GM23248 (cell line): Measurements from ENCODE around the gene MYO1H. TPM values are rescaled to one million over a fixed set of nuclear protein-coding genes. Genes with fewer than 3 reads are reported as not detected.
"Not testable (repeated sequence)": the region's sequence is repeated elsewhere in the genome, so short reads cannot be mapped to it uniquely, and the experiment has no call there.

Experiments
- DNase-seq: peaks from one replicate; pipeline ENCODE4 v3.0.0-alpha.2; 2015
- H2AFZ ChIP-seq: fragments of 200-600 bp; sonication (generic); 2 replicates; pipeline ENCODE4 v1.6.1; 2016; ENCODE audit warnings: antibody characterized with exemption
- H3F3A ChIP-seq: fragments of 200-600 bp; sonication (generic); 2 replicates; pipeline ENCODE4 v1.6.1; 2016; ENCODE audit warnings: mild to moderate bottlenecking, antibody characterized with exemption, mixed run types; ENCODE audit not compliant: insufficient read depth
- H3K27ac ChIP-seq: fragments of 200-600 bp; sonication (generic); 2 replicates; pipeline ENCODE4 v1.5.1; 2016; ENCODE audit warnings: mild to moderate bottlenecking
- H3K27me3 ChIP-seq: fragments of 200-600 bp; sonication (generic); replicated peaks from 2 replicates; pipeline ENCODE4 v1.6.1; 2016; ENCODE audit warnings: mild to moderate bottlenecking; ENCODE audit not compliant: insufficient read depth
- H3K36me3 ChIP-seq: fragments of 200-600 bp; sonication (generic); 2 replicates; pipeline ENCODE4 v1.6.1; 2016; ENCODE audit warnings: low read depth, mild to moderate bottlenecking
- H3K4me1 ChIP-seq: fragments of 200-600 bp; sonication (generic); 2 replicates; pipeline ENCODE4 v1.6.1; 2016; ENCODE audit warnings: mild to moderate bottlenecking; ENCODE audit not compliant: insufficient read depth
- H3K4me2 ChIP-seq: fragments of 200-600 bp; sonication (generic); one replicate; pipeline ENCODE4 v1.6.1; 2016; ENCODE audit warnings: mild to moderate bottlenecking; ENCODE audit not compliant: unreplicated experiment
- H3K4me3 ChIP-seq: fragments of 200-600 bp; sonication (generic); 2 replicates; pipeline ENCODE4 v1.5.1; 2016; ENCODE audit warnings: mild to moderate bottlenecking
- H3K79me2 ChIP-seq: fragments of 200-600 bp; sonication (generic); 2 replicates; pipeline ENCODE4 v1.6.1; 2016; ENCODE audit warnings: mild to moderate bottlenecking; ENCODE audit not compliant: insufficient read depth
- H3K9ac ChIP-seq: fragments of 200-600 bp; sonication (generic); 2 replicates; pipeline ENCODE4 v1.6.1; 2016; ENCODE audit warnings: mild to moderate bottlenecking
- H3K9me2 ChIP-seq: fragments of 200-600 bp; sonication (generic); 2 replicates; pipeline ENCODE4 v1.6.1; 2016; ENCODE audit warnings: mixed run types, mild to moderate bottlenecking, moderate library complexity; ENCODE audit not compliant: insufficient read depth
- H3K9me3 ChIP-seq: fragments of 200-600 bp; sonication (generic); one replicate; pipeline ENCODE4 v1.6.1; 2017; ENCODE audit warnings: low read depth
- H4K20me1 ChIP-seq: fragments of 200-600 bp; sonication (generic); 2 replicates; pipeline ENCODE4 v1.6.0; 2016; ENCODE audit not compliant: insufficient read depth
- EZH2 ChIP-seq: fragments of 200-600 bp; sonication (generic); IDR thresholded peaks from 2 replicates; pipeline ENCODE4 v1.6.1; 2018; ENCODE audit warnings: antibody characterized with exemption, mild to moderate bottlenecking; ENCODE audit not compliant: insufficient read depth, poor library complexity, severe bottlenecking
- EZH2phosphoT487 ChIP-seq: fragments of 200-600 bp; sonication (generic); IDR thresholded peaks from 2 replicates; pipeline ENCODE4 v1.6.1; 2018; ENCODE audit warnings: antibody characterized with exemption, moderate library complexity, mild to moderate bottlenecking, low read depth; ENCODE audit not compliant: insufficient read depth
- WGBS, 2 experiments: methylation state at CpG; one replicate each; pipeline ENCODE4 v1.1.6; 2015 to 2017; ENCODE audit warnings: low lambda C conversion rate in 2 of 2, low coverage in 1 of 2; ENCODE audit errors: missing lambda C conversion rate in 2 of 2; 5-methylcytosine and 5-hydroxymethylcytosine counted together
- in situ Hi-C: fragments of 300-500 bp; cut with MboI; formaldehyde crosslinking; loops from 2 replicates; pipeline ENCODE4 v1.15.0; 2020
- polyA plus RNA-seq: library from polyadenylated mRNA; unstranded; fragments of >200 nt; fragmentation: Nextera tagmentation; extraction: Ambion mirVana; gene quantifications from 2 replicates; pipeline ENCODE4 v1.2.1, GENCODE V29; 2016
- total RNA-seq: library from RNA; depleted of rRNA; stranded (reverse); fragments of >200 nt; shearing (Covaris generic); gene quantifications from 2 replicates; pipeline ENCODE4 v1.2.3, GENCODE V29; 2014

Gene MYO1H
- total and polyA plus RNA-seq, 2 experiments from 2014 or later: not detected

DNA sequence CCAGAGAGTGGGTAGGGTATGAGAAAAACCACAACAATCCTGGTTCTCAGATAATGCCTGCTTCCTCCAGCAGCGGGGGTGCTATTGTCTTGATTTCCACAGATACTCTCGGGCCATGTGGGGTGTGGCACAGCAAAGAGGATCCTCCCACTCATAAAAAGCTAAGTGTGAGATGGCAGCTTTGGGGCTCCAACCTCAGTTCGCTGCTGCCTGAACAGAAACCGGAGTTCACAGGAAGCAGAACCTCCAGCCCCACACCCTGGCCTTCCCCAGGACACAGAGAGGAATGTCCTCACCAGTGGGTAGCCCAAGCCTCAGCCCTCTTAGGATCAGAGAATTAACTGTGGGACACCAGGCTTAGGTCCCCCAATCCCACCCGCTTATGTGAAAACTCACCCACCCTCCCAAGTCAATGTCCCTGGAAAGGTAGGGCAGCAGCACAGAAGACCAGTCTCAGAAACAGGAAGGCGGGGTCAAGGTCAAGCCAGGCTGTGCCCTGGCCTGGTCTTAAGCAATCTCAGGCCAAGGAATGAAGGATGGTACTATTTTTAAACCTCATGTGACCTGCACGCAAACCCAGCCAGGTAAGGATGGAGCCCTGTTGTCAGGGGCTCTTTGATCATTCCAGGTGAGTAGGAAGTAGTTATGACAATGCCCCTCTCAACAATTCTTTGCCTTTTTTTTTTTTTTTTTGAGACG lies 120.4 kb downstream of the MYO1H start:
- peak; percentile 75 for DNase-seq
- Histone ChIP-seq H4K20me1 (no peaks in the 10 kb centered on the region), H3K9me2 (no peaks in the 10 kb centered on the region), H3K36me3 (peaks cover 29% of the 10 kb centered on the region), H3K79me2 (peaks cover 96% of the 10 kb centered on the region), H3K4me2 (peak overlapping the region; percentile 43), H3F3A (peaks cover 44% of the 10 kb centered on the region), H3K27me3 (no peaks in the 10 kb centered on the region), H3K27ac (peak overlapping the region; percentile 70), H3K9ac (peak overlapping the region; percentile 54), H3K4me3 (no peak overlapping the region), H3K9me3 (no peaks in the 10 kb centered on the region), H3K4me1 (peaks cover 63% of the 10 kb centered on the region), H2AFZ (no peak overlapping the region)
- no peak for TF ChIP-seq EZH2phosphoT487
- no peak for TF ChIP-seq EZH2
- WGBS, 2 experiments: 48 to 55% methylated on average over 7 to 8 of the region's 8 CpGs
- in situ Hi-C loops: no loop called here

DNA sequence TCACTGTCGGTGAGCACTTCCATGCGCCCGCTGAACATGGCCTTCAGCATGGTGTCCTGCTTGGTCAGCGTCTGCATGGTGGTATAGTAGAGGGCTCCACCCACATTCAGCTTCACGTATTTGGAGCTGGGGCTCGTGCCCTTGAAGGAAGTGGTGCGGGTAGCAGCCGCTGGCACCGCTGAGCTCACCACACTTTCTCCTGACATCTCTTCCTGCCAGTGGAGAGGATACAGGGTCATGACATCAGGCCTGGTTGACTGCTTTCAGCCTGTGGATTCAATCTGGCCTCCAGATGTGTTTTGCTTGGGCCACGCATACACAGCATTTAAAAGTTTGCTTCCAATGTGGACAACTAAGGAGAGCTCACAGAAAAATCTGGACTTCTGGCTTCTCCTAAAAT lies 121.8 kb downstream of the MYO1H start:
- H4K20me1 ChIP-seq: no peaks in the 10 kb centered on the region
- no peaks in the 10 kb centered on the region for H3K9me3 ChIP-seq
- peaks cover 28% of the 10 kb centered on the region for H3K36me3 ChIP-seq
- in situ Hi-C loops: no loop called here
- H3K4me2 ChIP-seq: peak overlapping the region; percentile 14
- peak overlapping the region; percentile 6; the same call in 1 of the 2 replicates for H3K9ac ChIP-seq
- H3K4me1 ChIP-seq: peaks cover 53% of the 10 kb centered on the region
- peaks cover 100% of the 10 kb centered on the region for H3K79me2 ChIP-seq
- no peak overlapping the region for H2AFZ ChIP-seq
- 44 to 48% methylated on average over 10 of the region's 10 CpGs for WGBS, 2 experiments
- peak; percentile 65 for DNase-seq
- no peak for TF ChIP-seq EZH2phosphoT487
- H3F3A ChIP-seq: peaks cover 33% of the 10 kb centered on the region
- H3K9me2 ChIP-seq: no peaks in the 10 kb centered on the region
- H3K4me3 ChIP-seq: no peak overlapping the region
- H3K27me3 ChIP-seq: no peaks in the 10 kb centered on the region
- peak overlapping the region; percentile 46 for H3K27ac ChIP-seq

DNA sequence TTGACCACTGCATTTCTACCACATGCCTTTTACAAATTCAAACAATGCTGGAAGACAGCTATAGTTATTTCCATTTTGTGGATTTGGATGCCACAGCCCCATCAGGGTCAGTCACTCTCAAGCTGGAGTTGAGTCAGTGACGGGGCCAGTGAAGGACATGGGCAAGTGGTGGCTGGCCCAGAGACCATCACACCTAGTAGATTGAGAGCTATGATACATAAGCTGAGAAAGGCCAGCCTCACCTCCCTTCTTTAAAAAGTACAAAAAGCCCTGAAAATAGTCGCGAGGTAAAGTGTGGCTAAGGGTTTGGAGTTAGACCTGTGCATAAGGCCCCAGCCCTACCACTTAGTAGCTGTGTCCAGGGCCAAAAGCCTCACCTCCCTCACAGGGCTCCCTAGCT lies 125.3 kb downstream of the MYO1H start:
- H3K4me3 ChIP-seq: no peak overlapping the region
- in situ Hi-C loops: no loop called here
- H3K79me2 ChIP-seq: peaks cover 99% of the 10 kb centered on the region
- H3K9ac ChIP-seq: no peak overlapping the region
- H3K27ac ChIP-seq: peak overlapping the region; percentile 20
- no peak overlapping the region for H2AFZ ChIP-seq
- no peaks in the 10 kb centered on the region for H4K20me1 ChIP-seq
- peaks cover 17% of the 10 kb centered on the region; the same call in 1 of the 2 replicates for H3F3A ChIP-seq
- TF ChIP-seq EZH2: no peak
- peaks cover 17% of the 10 kb centered on the region for H3K36me3 ChIP-seq
- H3K27me3 ChIP-seq: no peaks in the 10 kb centered on the region
- DNase-seq: no peak
- H3K4me1 ChIP-seq: peaks cover 48% of the 10 kb centered on the region
- no peaks in the 10 kb centered on the region for H3K9me2 ChIP-seq
- WGBS, 2 experiments: 77 to 84% methylated on average over 3 of the region's 3 CpGs
- H3K9me3 ChIP-seq: no peaks in the 10 kb centered on the region
- no peak overlapping the region for H3K4me2 ChIP-seq

DNA sequence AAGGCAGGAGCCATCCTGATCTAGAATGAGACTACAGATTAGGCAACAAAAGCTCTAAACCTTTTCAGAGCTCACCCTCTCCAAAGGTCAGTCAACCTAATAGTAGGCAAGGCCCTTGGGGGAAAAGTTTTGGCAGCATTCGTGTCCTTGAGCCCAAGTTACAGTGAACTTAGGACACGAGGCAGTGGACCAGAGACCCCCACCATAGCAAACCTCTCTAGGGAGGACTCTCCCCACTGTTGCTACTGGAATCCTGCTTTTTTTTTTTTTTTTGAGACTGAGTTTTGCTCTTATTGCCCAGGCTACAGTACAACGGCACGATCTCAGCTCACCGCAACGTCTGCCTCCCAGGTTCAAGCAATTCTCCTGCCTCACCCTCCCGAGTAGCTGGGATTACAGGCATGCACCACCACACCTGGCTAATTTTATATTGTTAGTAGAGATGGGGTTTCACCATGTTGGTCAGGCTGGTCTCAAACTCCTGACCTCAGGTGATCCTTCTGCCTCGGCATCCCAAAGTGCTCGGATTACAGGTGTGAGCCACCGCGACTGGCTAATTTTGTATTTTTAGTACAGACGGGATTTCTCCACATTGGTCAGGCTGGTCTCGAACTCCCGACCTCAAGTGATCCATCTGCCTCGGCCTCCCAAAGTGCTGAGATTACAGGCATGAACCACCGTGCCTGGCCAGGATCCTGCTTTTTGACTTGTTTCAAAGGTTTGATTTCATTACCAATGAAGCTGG lies 126.0 kb downstream of the MYO1H start:
- H3K9me2 ChIP-seq, H3K9me3 ChIP-seq, H2AFZ ChIP-seq, H3K9ac ChIP-seq, H4K20me1 ChIP-seq, H3K27me3 ChIP-seq, DNase-seq, H3K27ac ChIP-seq, in situ Hi-C loops, H3K4me2 ChIP-seq, H3K4me3 ChIP-seq: not testable (repeated sequence)
- Histone ChIP-seq H3K4me1 (peaks cover 50% of the 10 kb centered on the region), H3F3A (0 out of 2 replicates have a peak, but pooled peaks cover 13% of the 10 kb centered on the region), H3K79me2 (peaks cover 99% of the 10 kb centered on the region), H3K36me3 (peaks cover 15% of the 10 kb centered on the region)
- WGBS, 2 experiments: 88 to 94% methylated on average over 16 of the region's 16 CpGs
